ENCODE data around the gene ZNF735. TPM values are rescaled to one million over a fixed set of nuclear protein-coding genes. Genes with fewer than 3 reads are reported as not detected.
"Not testable (repeated sequence)": the region's sequence is repeated elsewhere in the genome, so short reads cannot be mapped to it uniquely, and the experiment has no call there.

The ZNF735 gene
- total RNA-seq, 1 experiment from 2014 or later, result not detected

DNA sequence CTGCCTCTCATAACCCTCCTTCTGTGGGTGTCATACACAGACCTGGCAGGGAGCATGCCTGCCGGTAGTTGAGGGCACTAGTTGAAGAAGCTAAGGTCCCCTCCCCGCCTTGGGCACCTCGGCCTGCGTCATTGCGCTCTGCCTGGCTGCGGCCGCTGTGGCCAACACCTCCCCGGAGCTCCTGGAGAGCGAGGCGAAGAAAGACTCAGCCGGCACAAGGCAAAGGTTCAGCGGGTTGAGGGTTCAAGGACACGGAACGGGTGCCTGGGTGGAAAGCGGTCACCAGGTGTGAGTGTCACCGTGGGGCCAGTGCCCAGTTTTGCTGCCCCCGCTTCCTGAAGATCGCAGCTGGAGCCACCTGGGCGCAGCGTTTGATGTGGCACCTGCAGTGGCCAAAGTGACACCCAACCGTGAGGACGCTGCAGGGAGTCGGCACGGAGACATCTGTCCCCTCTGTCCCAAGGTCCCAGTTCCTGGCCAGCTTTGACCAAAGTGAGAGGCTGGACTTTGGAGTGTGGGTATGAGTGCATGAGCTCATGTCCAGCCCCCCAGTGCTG lies 14.8 kb upstream of the ZNF735 start:
- ATAC-seq (no peak), DNase-seq (ENCODE audit: low read depth, low spot score) (no peak)
- in situ Hi-C loops (cut with HindIII; ENCODE audit: low pct_unique_long_range_greater_than_20kb, low sequenced_read_pairs) (no loop called here), intact Hi-C loops (cut with micrococcal nuclease; ENCODE audit: unreplicated experiment) (no loop called here)
- Histone ChIP-seq H3K27ac (ENCODE audit: low read length) (no peak overlapping the region), H3K4me3 (ENCODE audit: low read depth in 2 of 2, low read length in 2 of 2) (no peak overlapping the region), H3K36me3 (ENCODE audit: control insufficient read depth, insufficient read depth, low read length) (no peaks in the 10 kb centered on the region), H3K4me1 (ENCODE audit: control insufficient read depth, insufficient read depth, low read length) (no peaks in the 10 kb centered on the region), H3K9me3 (ENCODE audit: control insufficient read depth, insufficient read depth, low read depth, low read length) (0 out of 2 replicates have a peak, but pooled peaks cover 15% of the 10 kb centered on the region), H3K27me3 (ENCODE audit: control insufficient read depth, insufficient read depth, low read length) (no peaks in the 10 kb centered on the region)
- ChIA-PET CTCF (no interaction called here), POLR2A (no interaction called here)
- TF ChIP-seq, protein P1, sequence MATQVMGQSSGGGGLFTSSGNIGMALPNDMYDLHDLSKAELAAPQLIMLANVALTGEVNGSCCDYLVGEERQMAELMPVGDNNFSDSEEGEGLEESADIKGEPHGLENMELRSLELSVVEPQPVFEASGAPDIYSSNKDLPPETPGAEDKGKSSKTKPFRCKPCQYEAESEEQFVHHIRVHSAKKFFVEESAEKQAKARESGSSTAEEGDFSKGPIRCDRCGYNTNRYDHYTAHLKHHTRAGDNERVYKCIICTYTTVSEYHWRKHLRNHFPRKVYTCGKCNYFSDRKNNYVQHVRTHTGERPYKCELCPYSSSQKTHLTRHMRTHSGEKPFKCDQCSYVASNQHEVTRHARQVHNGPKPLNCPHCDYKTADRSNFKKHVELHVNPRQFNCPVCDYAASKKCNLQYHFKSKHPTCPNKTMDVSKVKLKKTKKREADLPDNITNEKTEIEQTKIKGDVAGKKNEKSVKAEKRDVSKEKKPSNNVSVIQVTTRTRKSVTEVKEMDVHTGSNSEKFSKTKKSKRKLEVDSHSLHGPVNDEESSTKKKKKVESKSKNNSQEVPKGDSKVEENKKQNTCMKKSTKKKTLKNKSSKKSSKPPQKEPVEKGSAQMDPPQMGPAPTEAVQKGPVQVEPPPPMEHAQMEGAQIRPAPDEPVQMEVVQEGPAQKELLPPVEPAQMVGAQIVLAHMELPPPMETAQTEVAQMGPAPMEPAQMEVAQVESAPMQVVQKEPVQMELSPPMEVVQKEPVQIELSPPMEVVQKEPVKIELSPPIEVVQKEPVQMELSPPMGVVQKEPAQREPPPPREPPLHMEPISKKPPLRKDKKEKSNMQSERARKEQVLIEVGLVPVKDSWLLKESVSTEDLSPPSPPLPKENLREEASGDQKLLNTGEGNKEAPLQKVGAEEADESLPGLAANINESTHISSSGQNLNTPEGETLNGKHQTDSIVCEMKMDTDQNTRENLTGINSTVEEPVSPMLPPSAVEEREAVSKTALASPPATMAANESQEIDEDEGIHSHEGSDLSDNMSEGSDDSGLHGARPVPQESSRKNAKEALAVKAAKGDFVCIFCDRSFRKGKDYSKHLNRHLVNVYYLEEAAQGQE (IDR thresholded peaks at IDR 0.05; ENCODE audit: insufficient read depth in 1 of 2, low read depth in 2 of 2, low read length in 1 of 2), result no peak
- TF ChIP-seq TCF7L2 (IDR thresholded peaks at IDR 0.05; ENCODE audit: low read depth, low read length), result no peak
- BruUV-seq (replicated peaks), result no TSS peak

DNA sequence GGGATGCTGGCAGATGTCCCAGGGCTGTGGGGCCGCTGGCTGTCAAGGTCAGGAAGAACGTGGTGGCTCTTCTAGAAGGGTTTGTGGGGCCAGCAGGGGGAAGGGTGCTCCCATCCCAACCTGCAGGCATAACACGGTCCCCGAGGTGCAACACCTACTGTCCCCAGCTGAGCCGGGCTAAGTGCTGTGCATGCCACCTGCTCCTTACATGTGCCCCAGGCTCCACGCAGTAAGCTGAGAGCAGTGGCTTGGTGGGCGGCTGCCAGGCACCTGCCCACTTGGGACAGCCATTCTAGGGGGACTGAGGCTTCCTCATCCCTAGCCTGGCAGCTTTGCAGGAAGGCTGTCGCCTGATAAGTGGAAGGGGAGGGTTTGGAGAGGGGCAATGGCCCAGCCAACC lies 14.2 kb upstream of the ZNF735 start:
- ChIA-PET CTCF (no interaction called here), POLR2A (no interaction called here)
- no peaks in the 10 kb centered on the region for H3K27me3 ChIP-seq (ENCODE audit: control insufficient read depth, insufficient read depth, low read length)
- ATAC-seq, result no peak
- no TSS peak for BruUV-seq (replicated peaks)
- H3K4me3 ChIP-seq (ENCODE audit: low read depth in 2 of 2, low read length in 2 of 2), result no peak overlapping the region
- in situ Hi-C loops (cut with HindIII; ENCODE audit: low pct_unique_long_range_greater_than_20kb, low sequenced_read_pairs), result no loop called here
- no peak overlapping the region for H3K27ac ChIP-seq (ENCODE audit: low read length)
- intact Hi-C loops (cut with micrococcal nuclease; ENCODE audit: unreplicated experiment), result no loop called here
- no peak for DNase-seq (ENCODE audit: low read depth, low spot score)
- no peaks in the 10 kb centered on the region for H3K36me3 ChIP-seq (ENCODE audit: control insufficient read depth, insufficient read depth, low read length)
- no peaks in the 10 kb centered on the region for H3K4me1 ChIP-seq (ENCODE audit: control insufficient read depth, insufficient read depth, low read length)
- TF ChIP-seq, protein P1 (IDR thresholded peaks at IDR 0.05; ENCODE audit: insufficient read depth in 1 of 2, low read depth in 2 of 2, low read length in 1 of 2), result no peak
- TF ChIP-seq SIN3A (IDR thresholded peaks at IDR 0.05; ENCODE audit: borderline replicate concordance, insufficient read depth, low read depth, low read length) (no peak), POLR2AphosphoS5 (IDR thresholded peaks at IDR 0.05; ENCODE audit: low read depth, low read length) (no peak), TCF7L2 (IDR thresholded peaks at IDR 0.05; ENCODE audit: low read depth, low read length) (no peak)
- TF ChIP-seq, protein P2, sequence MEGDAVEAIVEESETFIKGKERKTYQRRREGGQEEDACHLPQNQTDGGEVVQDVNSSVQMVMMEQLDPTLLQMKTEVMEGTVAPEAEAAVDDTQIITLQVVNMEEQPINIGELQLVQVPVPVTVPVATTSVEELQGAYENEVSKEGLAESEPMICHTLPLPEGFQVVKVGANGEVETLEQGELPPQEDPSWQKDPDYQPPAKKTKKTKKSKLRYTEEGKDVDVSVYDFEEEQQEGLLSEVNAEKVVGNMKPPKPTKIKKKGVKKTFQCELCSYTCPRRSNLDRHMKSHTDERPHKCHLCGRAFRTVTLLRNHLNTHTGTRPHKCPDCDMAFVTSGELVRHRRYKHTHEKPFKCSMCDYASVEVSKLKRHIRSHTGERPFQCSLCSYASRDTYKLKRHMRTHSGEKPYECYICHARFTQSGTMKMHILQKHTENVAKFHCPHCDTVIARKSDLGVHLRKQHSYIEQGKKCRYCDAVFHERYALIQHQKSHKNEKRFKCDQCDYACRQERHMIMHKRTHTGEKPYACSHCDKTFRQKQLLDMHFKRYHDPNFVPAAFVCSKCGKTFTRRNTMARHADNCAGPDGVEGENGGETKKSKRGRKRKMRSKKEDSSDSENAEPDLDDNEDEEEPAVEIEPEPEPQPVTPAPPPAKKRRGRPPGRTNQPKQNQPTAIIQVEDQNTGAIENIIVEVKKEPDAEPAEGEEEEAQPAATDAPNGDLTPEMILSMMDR (IDR thresholded peaks at IDR 0.05), result no peak
- H3K9me3 ChIP-seq (ENCODE audit: control insufficient read depth, insufficient read depth, low read depth, low read length), result 0 out of 2 replicates have a peak, but pooled peaks cover 15% of the 10 kb centered on the region

DNA sequence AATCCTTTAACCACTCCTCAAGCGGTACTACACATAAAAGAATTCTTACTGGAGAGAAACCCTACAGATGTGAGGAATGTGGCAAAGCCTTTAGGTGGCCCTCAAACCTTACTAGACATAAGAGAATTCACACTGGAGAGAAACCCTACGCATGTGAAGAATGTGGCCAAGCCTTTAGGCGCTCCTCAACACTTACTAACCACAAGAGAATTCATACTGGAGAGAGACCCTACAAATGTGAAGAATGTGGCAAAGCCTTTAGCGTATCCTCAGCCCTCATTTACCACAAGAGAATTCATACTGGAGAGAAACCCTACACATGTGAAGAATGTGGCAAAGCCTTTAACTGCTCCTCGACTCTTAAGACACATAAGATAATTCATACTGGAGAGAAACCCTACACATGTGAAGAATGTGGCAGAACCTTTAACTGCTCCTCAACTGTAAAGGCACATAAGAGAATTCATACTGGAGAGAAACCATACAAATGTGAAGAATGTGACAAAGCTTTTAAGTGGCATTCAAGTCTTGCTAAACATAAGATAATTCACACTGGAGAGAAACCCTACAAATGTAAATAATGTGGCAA lies 12.8 kb downstream of the ZNF735 start:
- H3K27ac ChIP-seq (ENCODE audit: low read length); BruUV-seq (replicated peaks); H3K4me1 ChIP-seq (ENCODE audit: control insufficient read depth, insufficient read depth, low read length); H3K27me3 ChIP-seq (ENCODE audit: control insufficient read depth, insufficient read depth, low read length); CTCF ChIA-PET; H3K4me3 ChIP-seq (ENCODE audit: low read depth in 2 of 2, low read length in 2 of 2); in situ Hi-C loops (cut with HindIII; ENCODE audit: low pct_unique_long_range_greater_than_20kb, low sequenced_read_pairs); POLR2A ChIA-PET; H3K36me3 ChIP-seq (ENCODE audit: control insufficient read depth, insufficient read depth, low read length); DNase-seq (ENCODE audit: low read depth, low spot score); ATAC-seq: not testable (repeated sequence)
- intact Hi-C loops (cut with micrococcal nuclease; ENCODE audit: unreplicated experiment), result loop anchor here (5.0 to 10.0 kb wide), 2 partner anchors 47 to 75 kb away; no protein-coding TSS in a partner anchor
- peaks cover 24% of the 10 kb centered on the region for H3K9me3 ChIP-seq (ENCODE audit: control insufficient read depth, insufficient read depth, low read depth, low read length)
